ENCODE results near the gene PSMG1. TPM values are rescaled to one million over a fixed set of nuclear protein-coding genes. Genes with fewer than 3 reads are reported as not detected.

PSMG1 gene
- polyA plus RNA-seq, 4 donors: 27.3 to 68.2 (median 48.7) TPM

DNA sequence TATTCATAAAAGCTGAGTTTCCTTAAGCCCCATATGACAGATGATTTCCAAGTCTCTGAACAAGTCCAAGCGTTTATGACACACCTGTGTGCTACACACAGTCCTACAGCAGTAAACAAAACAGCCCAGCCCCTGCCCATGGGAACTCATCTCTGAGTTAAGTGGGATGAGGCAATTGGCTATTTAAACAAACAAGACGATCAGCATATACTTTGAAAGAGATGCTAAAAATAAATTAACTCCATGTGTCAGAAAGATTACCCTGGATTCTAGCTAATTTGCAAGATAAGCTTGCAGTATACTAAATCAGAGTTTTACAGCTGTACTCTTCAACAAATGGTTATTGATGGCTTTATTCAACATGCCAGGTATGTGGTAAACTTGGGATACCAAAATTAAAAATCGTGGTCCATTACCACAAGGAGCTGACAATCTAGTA, 7.0 kb downstream of the PSMG1 start:
- Histone ChIP-seq H3K4me1 (ENCODE audit: control insufficient read depth in 3 of 3, insufficient read depth in 2 of 3, low read depth in 1 of 3, low read length in 2 of 3) (no peaks in the 10 kb centered on the region), H3K9me3 (ENCODE audit: control insufficient read depth in 2 of 2, insufficient read depth in 1 of 2, low read depth in 1 of 2, low read length in 1 of 2) (no peaks in the 10 kb centered on the region), H3K27ac (ENCODE audit: low read depth in 1 of 3, low read length in 2 of 3) (no peak overlapping the region), H3K27me3 (ENCODE audit: control insufficient read depth in 3 of 3, insufficient read depth in 3 of 3, low read length in 3 of 3) (no peaks in the 10 kb centered on the region), H3K36me3 (ENCODE audit: control insufficient read depth in 3 of 3, insufficient read depth in 2 of 3, low read depth in 1 of 3, low read length in 3 of 3) (peaks cover 0 to 24% (median 4%) of the 10 kb centered on the region in 3 donors), H3K4me3 (ENCODE audit: low read depth in 1 of 3, low read length in 3 of 3) (no peak overlapping the region)
- DNase-seq (no peak), FAIRE-seq (no peak)
- WGBS, 3 donors: 35 to 38% (median 37%) methylated on average over 3 of the region's 3 CpGs

DNA sequence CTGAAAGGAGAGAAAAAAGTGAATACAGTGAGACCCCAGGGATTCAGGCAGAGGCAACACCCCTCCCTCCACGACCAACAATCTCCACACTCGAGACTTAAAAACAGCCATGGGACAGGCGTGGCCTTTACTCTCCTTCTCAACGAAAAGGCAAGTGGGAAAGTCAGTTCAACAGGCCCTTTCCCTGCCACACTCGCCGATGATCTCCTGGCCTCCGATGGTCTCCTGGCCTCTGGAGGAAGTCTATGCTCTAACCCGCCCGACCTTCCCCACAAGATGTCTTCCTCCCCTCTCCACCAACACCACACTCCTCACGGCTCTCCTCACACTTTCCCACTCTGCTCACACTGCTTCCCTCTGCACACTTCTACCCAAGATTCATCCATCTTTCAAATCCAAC, 7.6 kb downstream of the PSMG1 start:
- WGBS, 3 donors: 83 to 87% (median 83%) methylated on average over 10 of the region's 10 CpGs
- no peak for DNase-seq
- no peak for FAIRE-seq
- Histone ChIP-seq H3K36me3 (ENCODE audit: control insufficient read depth in 3 of 3, insufficient read depth in 2 of 3, low read depth in 1 of 3, low read length in 3 of 3) (peaks cover 0 to 23% (median 4%) of the 10 kb centered on the region in 3 donors), H3K9me3 (ENCODE audit: control insufficient read depth in 2 of 2, insufficient read depth in 1 of 2, low read depth in 1 of 2, low read length in 1 of 2) (no peaks in the 10 kb centered on the region), H3K4me1 (ENCODE audit: control insufficient read depth in 3 of 3, insufficient read depth in 2 of 3, low read depth in 1 of 3, low read length in 2 of 3) (no peaks in the 10 kb centered on the region), H3K27ac (ENCODE audit: low read depth in 1 of 3, low read length in 2 of 3) (no peak overlapping the region), H3K27me3 (ENCODE audit: control insufficient read depth in 3 of 3, insufficient read depth in 3 of 3, low read length in 3 of 3) (no peaks in the 10 kb centered on the region), H3K4me3 (ENCODE audit: low read depth in 1 of 3, low read length in 3 of 3) (no peak overlapping the region)

DNA sequence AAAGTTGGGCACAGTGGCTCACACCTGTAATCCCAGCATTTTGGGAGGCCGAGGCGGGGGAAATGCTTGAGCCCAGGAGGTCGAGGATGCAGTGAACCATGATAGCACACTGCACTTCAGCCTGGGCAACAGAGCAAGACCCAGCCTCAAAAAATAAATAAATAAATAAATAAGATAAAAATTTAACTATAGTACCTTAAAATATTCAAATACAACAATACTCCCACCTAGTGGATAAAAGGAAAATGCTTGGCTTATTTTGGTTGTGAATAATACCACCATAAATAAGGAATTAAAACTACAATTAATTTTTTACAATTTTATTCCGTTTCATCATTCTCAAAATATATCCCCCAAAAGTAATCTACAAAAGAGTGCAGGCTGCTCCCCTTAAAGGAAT, 8.1 kb downstream of the PSMG1 start:
- Histone ChIP-seq H3K4me3 (ENCODE audit: low read depth in 1 of 3, low read length in 3 of 3) (no peak overlapping the region), H3K4me1 (ENCODE audit: control insufficient read depth in 3 of 3, insufficient read depth in 2 of 3, low read depth in 1 of 3, low read length in 2 of 3) (no peaks in the 10 kb centered on the region), H3K27me3 (ENCODE audit: control insufficient read depth in 3 of 3, insufficient read depth in 3 of 3, low read length in 3 of 3) (no peaks in the 10 kb centered on the region), H3K9me3 (ENCODE audit: control insufficient read depth in 2 of 2, insufficient read depth in 1 of 2, low read depth in 1 of 2, low read length in 1 of 2) (no peaks in the 10 kb centered on the region), H3K36me3 (ENCODE audit: control insufficient read depth in 3 of 3, insufficient read depth in 2 of 3, low read depth in 1 of 3, low read length in 3 of 3) (peaks cover 0 to 23% (median 4%) of the 10 kb centered on the region in 3 donors), H3K27ac (ENCODE audit: low read depth in 1 of 3, low read length in 2 of 3) (no peak overlapping the region)
- DNase-seq: no peak
- FAIRE-seq: no peak
- WGBS, 3 donors: 68 to 77% (median 74%) methylated on average over 4 of the region's 4 CpGs

DNA sequence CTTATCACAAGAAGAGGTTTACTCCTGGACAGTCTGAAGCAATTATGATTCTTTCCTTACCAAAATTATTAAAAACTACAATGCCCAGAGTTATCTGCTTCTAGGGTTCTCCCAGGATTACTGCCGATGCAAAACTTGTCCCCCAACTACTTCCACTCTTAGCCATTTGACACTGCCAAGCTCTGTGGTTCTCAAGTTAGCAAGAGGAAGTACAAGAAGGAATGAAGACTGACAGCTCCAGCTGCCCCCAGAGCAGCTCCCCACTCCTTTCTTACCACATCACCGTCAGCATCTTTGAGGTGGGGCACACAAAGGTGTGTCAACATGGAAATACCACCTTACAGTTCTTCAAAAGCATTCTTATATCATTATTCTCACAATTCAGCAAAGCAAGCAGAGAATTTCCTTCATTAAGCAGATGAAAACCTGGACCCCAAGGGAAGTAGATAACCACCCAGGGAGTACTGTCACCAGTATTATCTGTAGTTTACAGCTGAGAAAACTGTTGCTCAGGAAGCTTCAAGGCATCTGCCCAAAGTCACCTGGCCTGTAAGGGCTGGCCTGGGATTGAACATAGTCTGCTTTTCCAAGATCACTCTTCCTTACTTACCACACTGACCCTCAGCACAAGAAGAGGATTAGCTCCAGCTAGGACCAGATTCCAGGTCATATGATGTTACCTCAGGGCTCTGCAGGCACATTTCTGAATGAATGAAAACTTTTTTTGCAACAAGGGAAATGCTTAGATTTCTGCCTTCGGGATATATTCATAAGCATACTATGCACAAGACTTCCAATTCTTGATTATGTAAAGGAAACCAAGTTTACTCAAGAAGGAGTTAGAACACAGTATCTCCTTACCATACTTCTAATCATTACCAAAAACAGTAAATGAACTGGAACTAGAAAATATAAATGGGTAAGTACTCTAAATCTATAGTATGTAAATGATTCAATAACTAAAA, 9.3 kb downstream of the PSMG1 start:
- no peak overlapping the region for H3K27ac ChIP-seq (ENCODE audit: low read depth in 1 of 3, low read length in 2 of 3)
- H3K4me3 ChIP-seq (ENCODE audit: low read depth in 1 of 3, low read length in 3 of 3): no peak overlapping the region
- no peaks in the 10 kb centered on the region for H3K4me1 ChIP-seq (ENCODE audit: control insufficient read depth in 3 of 3, insufficient read depth in 2 of 3, low read depth in 1 of 3, low read length in 2 of 3)
- no peak for FAIRE-seq
- H3K36me3 ChIP-seq (ENCODE audit: control insufficient read depth in 3 of 3, insufficient read depth in 2 of 3, low read depth in 1 of 3, low read length in 3 of 3): peaks cover 0 to 24% (median 4%) of the 10 kb centered on the region in 3 donors
- H3K9me3 ChIP-seq (ENCODE audit: control insufficient read depth in 2 of 2, insufficient read depth in 1 of 2, low read depth in 1 of 2, low read length in 1 of 2): no peaks in the 10 kb centered on the region
- no peak for DNase-seq
- WGBS, 3 donors: 81 to 91% (median 88%) methylated on average over 3 of the region's 3 CpGs
- H3K27me3 ChIP-seq (ENCODE audit: control insufficient read depth in 3 of 3, insufficient read depth in 3 of 3, low read length in 3 of 3): no peaks in the 10 kb centered on the region

DNA sequence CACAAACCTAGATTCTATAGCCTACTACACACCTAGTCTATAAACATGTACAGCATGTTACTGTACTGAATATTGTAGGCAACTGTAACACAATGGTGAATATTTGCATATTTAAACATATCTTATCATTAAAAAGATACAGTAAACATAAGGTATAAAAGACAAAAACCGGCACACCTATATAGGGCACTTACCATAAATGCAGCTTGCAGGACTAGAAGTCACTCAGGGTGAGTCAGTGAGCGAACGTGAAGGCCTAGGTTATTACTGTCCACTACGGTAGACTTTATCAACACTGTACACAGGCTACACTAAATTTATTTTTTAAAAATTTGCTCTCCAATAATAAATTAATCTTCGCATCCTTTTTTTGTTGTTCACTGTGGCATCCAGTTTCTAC, 13.3 kb downstream of the PSMG1 start:
- no peaks in the 10 kb centered on the region for H3K4me1 ChIP-seq (ENCODE audit: control insufficient read depth in 3 of 3, insufficient read depth in 2 of 3, low read depth in 1 of 3, low read length in 2 of 3)
- H3K9me3 ChIP-seq (ENCODE audit: control insufficient read depth in 2 of 2, insufficient read depth in 1 of 2, low read depth in 1 of 2, low read length in 1 of 2): peaks cover 0 to 3% of the 10 kb centered on the region in 2 donors
- no peaks in the 10 kb centered on the region for H3K27me3 ChIP-seq (ENCODE audit: control insufficient read depth in 3 of 3, insufficient read depth in 3 of 3, low read length in 3 of 3)
- no peak overlapping the region for H3K4me3 ChIP-seq (ENCODE audit: low read depth in 1 of 3, low read length in 3 of 3)
- H3K27ac ChIP-seq (ENCODE audit: low read depth in 1 of 3, low read length in 2 of 3): no peak overlapping the region
- 86 to 96% (median 92%) methylated on average over 5 of the region's 5 CpGs for WGBS, 3 donors
- peaks cover 0 to 16% (median 4%) of the 10 kb centered on the region in 3 donors for H3K36me3 ChIP-seq (ENCODE audit: control insufficient read depth in 3 of 3, insufficient read depth in 2 of 3, low read depth in 1 of 3, low read length in 3 of 3)
- FAIRE-seq: no peak
- no peak for DNase-seq

DNA sequence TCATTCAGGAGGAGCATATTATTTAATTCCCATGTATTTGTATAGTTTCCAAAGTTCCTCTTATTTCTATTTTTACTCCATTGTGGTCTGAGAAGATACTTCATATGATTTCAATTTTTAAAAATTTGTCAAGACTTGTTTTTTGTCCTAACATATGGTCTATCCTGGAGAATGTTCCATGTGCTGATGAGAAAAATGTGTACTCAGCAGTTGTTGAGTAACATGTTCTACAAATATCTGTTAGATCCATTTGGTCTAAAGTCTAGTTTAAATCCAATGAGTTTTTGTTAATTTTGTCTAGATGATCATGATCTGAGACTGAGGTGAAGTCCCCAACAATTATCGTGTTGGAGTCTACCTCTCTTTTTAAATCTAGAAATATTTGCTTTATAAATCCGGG, 14.5 kb downstream of the PSMG1 start:
- 83 to 90% (median 88%) methylated on average over 2 of the region's 2 CpGs for WGBS, 3 donors
- H3K36me3 ChIP-seq (ENCODE audit: control insufficient read depth in 3 of 3, insufficient read depth in 2 of 3, low read depth in 1 of 3, low read length in 3 of 3): peaks cover 0 to 16% (median under 1%) of the 10 kb centered on the region in 3 donors
- no peak overlapping the region for H3K4me3 ChIP-seq (ENCODE audit: low read depth in 1 of 3, low read length in 3 of 3)
- no peaks in the 10 kb centered on the region for H3K4me1 ChIP-seq (ENCODE audit: control insufficient read depth in 3 of 3, insufficient read depth in 2 of 3, low read depth in 1 of 3, low read length in 2 of 3)
- DNase-seq (no peak), FAIRE-seq (no peak)
- no peaks in the 10 kb centered on the region for H3K27me3 ChIP-seq (ENCODE audit: control insufficient read depth in 3 of 3, insufficient read depth in 3 of 3, low read length in 3 of 3)
- H3K9me3 ChIP-seq (ENCODE audit: control insufficient read depth in 2 of 2, insufficient read depth in 1 of 2, low read depth in 1 of 2, low read length in 1 of 2): peaks cover 0 to 13% of the 10 kb centered on the region in 2 donors
- H3K27ac ChIP-seq (ENCODE audit: low read depth in 1 of 3, low read length in 2 of 3): no peak overlapping the region

DNA sequence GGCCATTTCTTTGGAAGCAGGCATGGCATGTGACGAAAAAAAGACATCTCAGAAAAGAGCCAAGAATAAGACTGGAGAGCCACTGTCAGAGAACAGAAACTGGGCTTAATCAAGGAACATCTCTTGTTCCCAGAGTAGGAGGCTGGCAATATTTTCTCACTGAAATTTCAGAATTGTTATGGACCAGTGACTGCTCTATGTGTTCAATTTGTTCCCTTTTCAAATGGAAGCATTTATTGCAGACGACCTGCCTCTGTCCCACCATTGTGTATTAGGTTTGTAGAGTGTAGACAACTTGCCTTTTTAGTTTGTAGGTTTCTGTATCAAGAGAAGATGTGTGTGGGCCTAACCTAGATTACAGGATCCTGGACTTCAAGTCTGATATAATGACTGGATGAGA, 18.7 kb downstream of the PSMG1 start:
- FAIRE-seq: no peak
- peaks cover 0 to 13% of the 10 kb centered on the region in 2 donors for H3K9me3 ChIP-seq (ENCODE audit: control insufficient read depth in 2 of 2, insufficient read depth in 1 of 2, low read depth in 1 of 2, low read length in 1 of 2)
- 88 to 91% (median 91%) methylated on average over 2 of the region's 2 CpGs for WGBS, 3 donors

DNA sequence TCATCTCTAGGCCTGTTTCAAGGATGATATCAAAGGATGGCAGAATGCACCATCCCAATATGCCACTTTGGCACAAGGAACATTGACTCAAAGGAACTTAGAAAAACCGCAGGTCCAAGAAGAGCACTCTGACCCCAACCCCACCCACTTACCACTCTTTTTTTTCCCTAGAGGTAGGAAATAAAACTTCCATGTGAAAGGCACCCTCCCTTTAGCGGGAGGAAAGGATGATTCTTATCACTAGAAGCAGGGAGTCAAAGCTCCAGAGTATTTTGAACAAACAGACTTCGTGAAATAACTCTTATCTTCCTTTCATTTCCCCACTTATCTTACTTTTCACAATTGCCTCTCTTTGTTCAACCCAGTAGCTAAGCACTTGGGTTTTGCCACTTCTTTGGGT, 22.2 kb downstream of the PSMG1 start:
- H3K27me3 ChIP-seq (ENCODE audit: control insufficient read depth in 3 of 3, insufficient read depth in 3 of 3, low read length in 3 of 3): peaks cover 0 to 2% (median 0%) of the 10 kb centered on the region in 3 donors
- H3K36me3 ChIP-seq (ENCODE audit: control insufficient read depth in 3 of 3, insufficient read depth in 2 of 3, low read depth in 1 of 3, low read length in 3 of 3): no peaks in the 10 kb centered on the region
- 10 to 49% (median 27%) methylated on average over 3 of the region's 3 CpGs for WGBS, 3 donors
- DNase-seq (peak in 1 of 2 donors; percentile 21), FAIRE-seq (no peak)
- H3K4me1 ChIP-seq (ENCODE audit: control insufficient read depth in 3 of 3, insufficient read depth in 2 of 3, low read depth in 1 of 3, low read length in 2 of 3): no peaks in the 10 kb centered on the region
- peaks cover 0 to 13% of the 10 kb centered on the region in 2 donors for H3K9me3 ChIP-seq (ENCODE audit: control insufficient read depth in 2 of 2, insufficient read depth in 1 of 2, low read depth in 1 of 2, low read length in 1 of 2)
- no peak overlapping the region for H3K27ac ChIP-seq (ENCODE audit: low read depth in 1 of 3, low read length in 2 of 3)
- H3K4me3 ChIP-seq (ENCODE audit: low read depth in 1 of 3, low read length in 3 of 3): no peak overlapping the region

More for the DNA sequence above, 18.7 kb downstream of the PSMG1 start:
- Histone ChIP-seq H3K4me1 (ENCODE audit: control insufficient read depth in 3 of 3, insufficient read depth in 2 of 3, low read depth in 1 of 3, low read length in 2 of 3) (no peaks in the 10 kb centered on the region), H3K27ac (ENCODE audit: low read depth in 1 of 3, low read length in 2 of 3) (no peak overlapping the region), H3K27me3 (ENCODE audit: control insufficient read depth in 3 of 3, insufficient read depth in 3 of 3, low read length in 3 of 3) (peaks cover 0 to 2% (median 0%) of the 10 kb centered on the region in 3 donors), H3K4me3 (ENCODE audit: low read depth in 1 of 3, low read length in 3 of 3) (no peak overlapping the region), H3K36me3 (ENCODE audit: control insufficient read depth in 3 of 3, insufficient read depth in 2 of 3, low read depth in 1 of 3, low read length in 3 of 3) (peaks cover 0 to 2% (median 0%) of the 10 kb centered on the region in 3 donors)
- DNase-seq: no peak

Measured in small intestine (tissue), 7 donors.